HG02588 (cell line): ENCODE measurements around the gene CASKIN1.

Experiments
- ATAC-seq: cut with Tn5 transposase; IDR thresholded peaks from one replicate; pipeline ENCODE4 v1.9.1; 2021; ENCODE audit warnings: mild to moderate bottlenecking, moderate library complexity; ENCODE audit not compliant: unreplicated experiment

The CASKIN1 gene

DNA sequence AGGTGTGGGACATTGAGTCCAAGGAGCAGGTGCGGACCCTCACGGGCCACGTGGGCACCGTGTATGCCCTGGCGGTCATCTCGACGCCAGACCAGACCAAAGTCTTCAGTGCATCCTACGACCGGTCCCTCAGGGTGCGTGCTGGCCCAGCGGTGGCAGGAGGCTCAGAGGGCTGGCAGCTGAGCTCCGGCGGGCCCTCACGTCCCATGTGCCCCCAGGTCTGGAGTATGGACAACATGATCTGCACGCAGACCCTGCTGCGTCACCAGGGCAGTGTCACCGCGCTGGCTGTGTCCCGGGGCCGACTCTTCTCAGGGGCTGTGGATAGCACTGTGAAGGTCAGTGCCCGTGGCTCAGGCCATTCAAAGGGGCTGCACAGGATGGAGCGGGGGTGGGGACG is 20.4 kb downstream of the CASKIN1 start:
- ATAC-seq = no peak

DNA sequence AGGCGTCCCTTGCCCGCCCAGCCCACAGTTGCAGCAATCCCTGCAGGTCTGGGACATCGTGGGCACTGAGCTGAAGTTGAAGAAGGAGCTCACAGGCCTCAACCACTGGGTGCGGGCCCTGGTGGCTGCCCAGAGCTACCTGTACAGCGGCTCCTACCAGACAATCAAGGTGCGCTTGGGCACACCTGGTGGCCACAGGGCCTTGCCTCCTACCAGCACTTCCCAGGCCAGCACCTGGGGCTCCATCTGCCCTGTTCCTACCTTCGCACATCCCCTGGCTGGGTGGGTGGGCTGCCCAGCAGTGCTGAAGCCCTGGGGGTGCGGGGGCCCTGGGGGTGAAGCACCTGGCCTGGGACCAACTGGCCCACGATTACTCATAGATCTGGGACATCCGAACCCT is 21.0 kb downstream of the CASKIN1 start:
- no peak for ATAC-seq

DNA sequence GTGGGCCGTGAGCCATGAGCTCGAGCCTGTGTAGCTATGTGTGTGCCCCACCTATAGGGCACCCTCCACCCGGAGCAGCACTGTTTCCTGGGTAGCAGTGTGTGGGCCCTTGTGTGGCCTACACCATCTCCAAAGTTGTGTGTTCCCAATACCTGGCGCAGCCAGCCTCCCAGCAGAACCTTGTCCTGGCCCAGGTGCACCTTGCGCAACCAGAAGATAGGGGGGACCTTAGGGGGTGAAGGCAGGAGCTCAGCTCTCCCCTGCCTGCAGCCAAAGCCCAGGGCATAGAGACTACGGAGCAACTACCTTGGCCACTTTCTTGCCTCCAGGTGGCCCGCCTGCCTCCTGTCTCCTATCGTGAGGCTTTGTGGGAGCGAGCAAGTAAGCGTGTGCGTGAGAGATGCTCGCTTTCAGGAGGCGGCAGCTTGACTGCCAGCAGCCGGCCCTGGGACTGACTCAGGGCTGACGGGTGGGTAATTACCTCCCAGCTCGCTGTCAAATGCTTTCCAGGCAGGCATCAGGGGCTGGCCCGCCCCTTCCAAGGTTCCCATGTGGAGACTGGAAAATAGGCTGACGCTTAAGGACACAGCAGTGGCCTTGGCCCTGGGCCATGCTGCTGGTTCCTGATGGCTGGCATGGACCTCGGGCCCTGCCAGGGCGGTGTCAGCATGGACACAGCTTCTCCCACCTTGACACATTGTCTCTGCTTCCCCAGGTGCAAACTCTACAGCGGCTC is 21.8 kb downstream of the CASKIN1 start:
- ATAC-seq = no peak

DNA sequence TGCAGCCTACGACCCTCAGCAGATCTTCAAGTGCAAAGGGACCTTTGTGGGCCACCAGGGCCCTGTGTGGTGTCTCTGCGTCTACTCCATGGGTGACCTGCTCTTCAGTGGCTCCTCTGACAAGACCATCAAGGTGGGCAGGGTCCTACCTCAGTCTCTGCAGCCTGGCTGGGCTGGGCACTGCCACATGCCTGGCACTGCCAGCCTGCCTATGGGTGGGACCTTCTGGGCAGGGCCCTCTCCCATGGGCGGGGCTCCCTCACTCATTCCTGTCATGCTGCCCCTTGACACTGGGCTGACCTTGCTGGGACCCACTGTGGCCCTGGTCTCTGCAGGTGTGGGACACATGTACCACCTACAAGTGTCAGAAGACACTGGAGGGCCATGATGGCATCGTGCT is 22.5 kb downstream of the CASKIN1 start:
- ATAC-seq = no peak

DNA sequence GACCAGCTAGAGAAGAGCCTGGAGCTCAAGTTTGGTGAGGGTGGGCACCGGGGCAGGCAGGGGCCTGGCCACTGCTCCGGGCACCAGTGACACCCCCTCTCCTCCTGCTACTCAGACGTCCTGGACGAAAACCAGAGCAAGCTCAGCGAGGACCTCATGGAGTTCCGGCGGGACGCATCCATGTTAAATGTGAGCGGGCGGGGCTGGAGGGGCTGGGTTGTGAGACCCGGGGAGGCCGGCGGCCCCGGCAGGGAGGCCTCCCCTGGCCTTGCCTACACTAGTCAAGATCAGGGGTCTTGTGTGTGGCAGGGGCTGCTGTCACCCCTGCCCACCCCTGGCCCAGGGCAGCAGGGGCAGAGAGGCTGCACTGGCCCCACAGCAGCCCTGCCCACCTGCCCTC is 23.0 kb downstream of the CASKIN1 start:
- ATAC-seq = no peak

DNA sequence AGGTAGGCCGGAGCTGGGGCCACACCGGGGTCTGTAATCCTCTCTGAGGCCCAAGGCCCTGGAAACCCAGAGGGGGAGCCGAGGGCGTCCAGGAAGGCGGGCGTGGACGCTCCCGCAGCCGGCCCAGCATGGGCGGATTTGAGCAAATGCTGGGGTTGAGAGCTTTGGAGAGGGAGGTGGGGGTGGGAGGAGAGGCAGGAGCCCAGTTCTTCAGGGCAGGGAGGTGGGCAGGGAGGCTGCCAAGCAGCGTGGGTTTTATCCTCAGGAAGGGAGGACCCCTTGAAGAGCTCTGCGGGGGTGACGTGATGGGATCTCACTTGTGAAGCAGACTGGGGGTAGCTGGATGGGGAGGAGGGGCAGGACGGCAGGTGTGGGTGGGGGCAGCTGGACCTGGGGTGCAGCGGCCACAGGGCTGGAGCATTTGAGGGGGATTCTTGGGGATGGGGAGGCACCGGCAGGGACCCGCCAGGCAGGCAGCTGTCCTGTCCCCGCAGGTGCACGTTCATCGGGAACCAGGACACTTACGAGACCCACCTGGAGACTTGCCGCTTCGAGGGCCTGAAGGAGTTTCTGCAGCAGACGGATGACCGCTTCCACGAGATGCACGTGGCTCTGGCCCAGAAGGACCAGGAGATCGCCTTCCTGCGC is 23.6 kb downstream of the CASKIN1 start:
- no peak for ATAC-seq

DNA sequence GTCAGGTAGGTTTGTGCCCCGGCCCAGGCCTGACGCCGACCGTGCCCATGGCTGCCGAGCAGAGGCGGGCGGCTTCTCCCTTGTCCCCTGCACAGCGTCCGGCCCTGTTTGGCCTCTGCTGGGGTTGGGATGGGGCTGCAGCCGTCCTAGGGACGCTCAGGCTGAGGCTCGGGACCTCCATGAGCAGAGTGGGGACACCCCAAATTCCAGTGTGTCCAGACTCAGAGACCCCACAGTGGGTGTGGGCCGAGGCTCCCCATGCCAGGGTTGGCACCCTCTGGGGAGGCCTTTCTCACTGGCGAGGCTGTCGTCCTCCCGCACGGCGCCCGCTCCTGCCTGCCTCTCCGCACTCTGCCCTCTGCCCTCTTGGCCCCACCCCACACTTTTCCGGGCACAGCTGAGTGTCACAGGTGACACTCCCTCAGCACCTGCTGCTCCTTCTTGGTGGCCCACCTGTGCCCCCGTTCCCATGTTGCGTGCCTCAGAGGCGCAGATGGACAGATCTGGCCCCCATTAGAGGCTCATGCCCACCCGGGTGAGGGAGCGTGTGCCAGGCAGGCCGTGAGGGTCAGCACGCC is 24.7 kb downstream of the CASKIN1 start:
- ATAC-seq = no peak

DNA sequence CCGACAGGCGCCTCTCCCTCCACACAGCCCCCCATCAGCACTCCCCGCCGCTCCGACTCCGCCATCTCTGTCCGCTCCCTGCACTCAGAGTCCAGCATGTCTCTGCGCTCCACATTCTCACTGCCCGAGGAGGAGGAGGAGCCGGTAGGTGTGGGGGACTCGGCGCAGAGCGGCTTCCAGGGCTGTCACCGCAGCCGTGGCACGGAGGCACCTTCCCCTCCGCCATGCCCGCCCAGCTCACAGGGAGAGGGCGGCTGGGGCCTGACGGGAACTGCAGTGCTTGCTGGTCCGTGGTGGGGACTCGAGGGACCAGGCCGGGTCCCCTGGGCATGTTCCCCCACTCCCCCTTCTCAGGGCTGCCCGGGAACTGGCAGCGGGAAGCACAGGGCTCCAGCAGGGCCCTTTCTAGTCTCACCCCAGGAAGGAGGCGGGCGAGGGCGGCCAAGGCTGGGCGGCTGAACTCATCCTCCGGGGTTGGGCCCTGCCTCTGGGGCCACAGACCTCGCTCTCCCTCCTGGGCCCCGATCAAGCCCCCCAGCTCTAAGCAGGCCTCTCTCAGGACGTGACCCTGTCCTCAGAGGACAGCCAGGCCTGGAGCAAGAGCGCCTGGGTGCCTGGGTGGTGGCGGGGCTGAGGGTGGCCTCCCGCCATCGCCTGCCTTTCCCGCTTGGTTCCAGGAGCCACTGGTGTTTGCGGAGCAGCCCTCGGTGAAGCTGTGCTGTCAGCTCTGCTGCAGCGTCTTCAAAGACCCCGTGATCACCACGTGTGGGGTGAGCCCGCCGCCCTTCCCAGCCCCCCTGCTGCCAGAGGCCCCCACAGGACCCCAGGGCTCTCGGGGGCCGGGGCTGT is 25.6 kb downstream of the CASKIN1 start:
- no peak for ATAC-seq

DNA sequence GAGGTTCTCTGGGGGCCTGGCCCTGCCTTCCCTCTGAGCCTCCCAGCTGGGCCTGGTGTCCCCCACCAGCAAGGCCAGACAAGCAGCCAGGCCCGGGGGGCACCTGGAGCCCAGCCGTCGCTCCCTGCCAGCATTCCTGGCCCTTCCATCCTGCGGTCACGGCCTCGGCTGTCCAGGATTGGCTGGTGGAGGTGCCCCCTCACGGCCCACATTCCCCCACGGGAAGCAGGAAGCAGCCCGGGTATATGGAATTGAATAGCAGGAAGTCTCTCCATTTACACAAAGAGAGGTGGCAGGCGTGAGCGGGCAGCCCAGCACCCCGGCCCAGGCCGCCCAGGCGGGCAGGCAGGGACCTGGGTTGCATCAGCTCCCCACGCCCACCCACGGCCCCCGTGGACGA is 26.3 kb downstream of the CASKIN1 start:
- no peak for ATAC-seq

DNA sequence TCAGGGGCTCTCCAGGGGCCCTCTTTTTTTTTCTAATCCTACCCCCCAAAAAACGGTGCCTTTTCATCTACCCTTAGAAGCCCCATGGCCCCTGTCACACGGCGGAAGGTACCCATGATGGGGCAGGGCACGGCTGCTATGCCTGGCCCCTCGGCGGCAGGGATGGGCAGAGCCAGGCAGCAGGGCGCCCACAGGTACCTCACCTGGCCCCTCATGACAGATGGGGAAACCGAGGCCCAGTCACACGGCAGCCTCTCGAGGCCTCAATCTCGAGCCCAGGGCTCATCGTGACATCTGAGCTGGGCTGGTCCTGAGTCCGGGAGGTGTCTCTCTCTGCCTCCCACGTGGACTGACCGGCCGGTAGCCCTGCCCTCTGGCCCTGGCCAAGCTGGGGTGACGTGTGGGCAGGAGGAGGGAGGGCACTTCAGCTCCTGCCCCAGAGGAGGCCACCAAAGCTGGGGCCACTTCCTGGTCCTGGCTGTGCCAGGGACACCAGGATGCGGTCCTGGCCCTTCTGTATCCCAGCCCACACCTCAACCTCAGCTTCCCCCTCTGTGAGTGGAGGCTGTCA is 29.3 kb downstream of the CASKIN1 start:
- ATAC-seq = no peak

DNA sequence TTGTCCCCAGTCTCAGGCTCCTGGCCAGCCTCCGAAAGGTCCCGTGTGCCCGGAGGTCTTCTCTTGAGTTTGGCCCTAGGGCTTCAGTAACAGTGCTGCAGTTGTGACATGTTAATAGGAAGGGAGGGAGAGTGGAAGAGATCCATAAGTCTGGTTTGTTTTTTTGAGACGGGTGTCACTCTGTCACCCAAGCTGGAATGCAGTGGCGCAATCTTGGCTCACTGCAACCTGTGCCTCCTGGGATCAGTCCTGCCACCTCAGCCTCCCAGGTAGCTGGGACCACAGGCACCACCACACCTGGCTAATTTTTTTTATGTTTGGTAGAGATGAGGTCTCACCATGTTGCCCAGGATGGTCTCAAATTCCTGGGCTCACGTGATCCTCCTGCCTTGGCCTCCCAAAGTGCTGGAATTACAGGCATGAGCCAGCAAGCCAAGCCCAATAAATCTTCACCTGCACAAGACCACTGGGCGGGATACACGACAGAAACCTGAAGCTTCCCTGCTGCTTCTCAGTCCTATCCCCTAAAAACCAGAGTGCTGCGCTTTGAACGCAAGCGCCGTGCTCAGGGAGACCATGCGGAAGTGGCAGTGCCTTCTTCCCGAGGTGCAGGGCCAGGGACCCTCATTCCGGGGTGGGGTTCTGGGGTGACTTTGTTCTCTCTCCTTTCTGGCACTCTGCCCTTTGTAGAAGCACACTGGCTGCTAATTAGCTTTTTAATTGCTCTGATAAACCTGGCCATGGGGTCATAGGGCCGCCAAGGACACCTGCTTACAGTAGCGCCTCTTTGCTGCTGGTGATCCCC is 29.9 kb downstream of the CASKIN1 start:
- ATAC-seq = no peak

DNA sequence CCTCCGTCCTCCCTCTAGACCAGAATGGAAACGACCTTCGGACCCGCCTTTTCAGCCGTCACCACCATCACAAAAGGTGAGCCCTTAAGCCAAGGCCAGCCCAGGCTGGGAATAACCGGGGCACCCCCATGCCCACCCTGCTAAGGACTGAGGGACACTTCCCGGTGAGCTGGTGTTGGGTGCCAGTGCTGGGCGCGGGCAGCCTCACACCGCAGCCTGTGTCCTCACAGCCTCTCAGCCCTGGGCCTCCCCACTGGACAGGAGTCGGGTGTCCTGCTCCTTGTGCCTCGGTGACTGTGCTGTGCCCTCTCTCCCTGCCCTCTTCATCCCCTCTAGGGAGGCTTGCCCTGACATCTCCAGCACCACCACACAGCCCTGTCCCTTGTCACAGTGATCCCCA is 30.5 kb downstream of the CASKIN1 start:
- ATAC-seq = no peak

DNA sequence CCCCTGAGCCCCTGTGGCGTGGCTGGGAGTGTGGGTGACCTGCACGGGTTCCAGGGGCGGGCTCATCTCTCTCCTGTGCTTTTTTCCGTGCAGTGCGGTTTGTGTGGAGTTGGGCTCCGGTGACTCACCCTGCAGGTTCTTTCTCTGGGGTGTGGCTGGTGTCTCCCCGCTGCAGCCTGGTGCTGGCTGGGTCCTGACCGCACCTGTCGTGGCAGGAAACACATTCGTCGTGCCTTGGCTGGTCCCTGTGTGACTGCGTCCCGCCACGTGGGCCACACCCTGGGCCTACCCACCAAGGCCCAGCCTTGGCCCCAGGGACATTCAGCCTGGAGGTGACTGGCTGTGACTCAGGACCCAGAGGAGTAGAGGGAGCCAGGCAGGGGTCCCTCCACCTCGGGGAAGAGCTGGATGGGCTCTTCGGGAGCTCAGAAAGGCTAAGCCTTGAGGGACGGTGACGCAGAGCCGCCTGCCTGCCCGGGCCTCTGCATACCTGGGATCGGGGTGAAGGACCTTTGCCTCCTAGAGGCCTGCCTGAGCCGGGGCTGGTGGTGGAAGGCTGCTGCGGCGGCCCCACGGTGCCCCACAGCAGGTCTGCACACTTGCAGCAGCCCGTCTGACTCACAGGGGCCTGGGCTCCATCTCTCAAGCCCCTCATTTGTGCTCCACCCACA is 33.1 kb downstream of the CASKIN1 start:
- no peak for ATAC-seq

DNA sequence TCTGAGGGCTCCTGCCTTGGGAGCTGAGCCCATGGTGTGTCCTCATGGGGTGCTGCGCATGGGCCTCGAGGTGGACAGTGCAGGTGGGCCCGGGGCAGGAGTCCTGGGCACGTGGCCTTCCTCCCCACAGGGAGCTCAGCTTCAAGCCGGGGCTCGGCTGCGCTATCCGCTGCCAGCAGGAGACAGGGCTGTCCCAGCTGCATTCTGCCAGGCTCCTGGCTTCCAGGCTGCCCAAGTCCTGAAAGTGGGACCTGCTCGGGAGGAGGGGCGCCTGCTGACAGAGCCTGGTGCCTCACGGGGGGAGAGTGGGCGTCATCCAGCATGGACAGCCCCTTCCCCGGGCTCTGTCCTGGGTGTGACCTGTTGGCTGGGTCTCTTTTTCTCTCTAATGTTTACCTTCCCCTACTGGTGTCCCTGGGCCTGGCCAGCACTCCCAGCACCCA is 33.7 kb downstream of the CASKIN1 start:
- no peak for ATAC-seq

DNA sequence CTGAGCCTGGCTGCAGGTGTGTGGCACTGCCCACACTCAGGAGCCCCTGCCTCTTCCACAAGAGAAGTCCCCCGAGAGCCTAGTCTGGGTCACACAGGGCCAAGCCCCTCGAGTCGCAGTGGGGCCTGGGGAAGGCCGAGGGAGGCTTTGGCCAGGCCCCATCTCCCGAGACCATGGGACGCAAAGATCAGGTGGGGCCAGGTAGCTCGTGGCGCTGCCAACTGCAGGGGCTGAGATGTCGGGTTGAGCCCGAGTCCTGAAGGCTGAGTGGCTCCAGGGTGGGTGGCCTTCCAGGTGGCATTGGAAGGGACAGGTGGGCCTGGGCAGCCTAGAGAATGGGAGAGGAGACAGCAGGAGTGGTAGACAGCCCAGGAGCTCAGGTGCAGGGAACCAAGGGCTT is 34.5 kb downstream of the CASKIN1 start:
- no peak for ATAC-seq

DNA sequence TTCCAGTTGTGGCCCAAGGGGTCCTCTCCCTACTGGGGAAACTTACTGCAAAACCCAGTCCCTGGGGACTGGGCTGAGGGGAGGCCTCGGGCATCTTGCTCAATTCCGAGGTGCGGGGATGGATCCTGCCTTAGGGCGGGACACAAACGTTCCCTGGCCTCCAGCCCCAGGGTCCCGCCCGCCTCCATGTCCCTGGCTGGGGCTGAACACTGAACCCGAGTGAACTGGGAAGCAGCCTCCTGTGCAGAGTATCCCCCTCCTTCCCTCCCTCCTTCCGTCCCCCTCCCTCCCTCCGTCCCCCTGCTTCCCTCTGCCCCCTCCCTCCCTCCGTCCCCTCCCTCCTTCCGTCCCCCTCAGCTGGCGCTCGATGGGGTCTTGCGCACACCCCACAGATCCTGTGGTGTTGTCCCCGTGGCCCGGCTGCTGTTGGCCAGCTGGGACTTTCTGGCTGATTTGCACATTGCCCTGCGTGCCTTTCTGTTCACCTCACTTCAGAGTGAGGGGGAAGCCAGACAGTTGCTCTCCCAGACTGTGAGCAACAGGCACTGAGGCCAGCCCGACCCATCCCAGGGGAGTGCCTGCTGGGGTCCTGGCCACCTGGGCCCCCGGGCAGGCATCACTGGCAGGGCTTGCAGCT is 35.4 kb downstream of the CASKIN1 start:
- no peak for ATAC-seq

DNA sequence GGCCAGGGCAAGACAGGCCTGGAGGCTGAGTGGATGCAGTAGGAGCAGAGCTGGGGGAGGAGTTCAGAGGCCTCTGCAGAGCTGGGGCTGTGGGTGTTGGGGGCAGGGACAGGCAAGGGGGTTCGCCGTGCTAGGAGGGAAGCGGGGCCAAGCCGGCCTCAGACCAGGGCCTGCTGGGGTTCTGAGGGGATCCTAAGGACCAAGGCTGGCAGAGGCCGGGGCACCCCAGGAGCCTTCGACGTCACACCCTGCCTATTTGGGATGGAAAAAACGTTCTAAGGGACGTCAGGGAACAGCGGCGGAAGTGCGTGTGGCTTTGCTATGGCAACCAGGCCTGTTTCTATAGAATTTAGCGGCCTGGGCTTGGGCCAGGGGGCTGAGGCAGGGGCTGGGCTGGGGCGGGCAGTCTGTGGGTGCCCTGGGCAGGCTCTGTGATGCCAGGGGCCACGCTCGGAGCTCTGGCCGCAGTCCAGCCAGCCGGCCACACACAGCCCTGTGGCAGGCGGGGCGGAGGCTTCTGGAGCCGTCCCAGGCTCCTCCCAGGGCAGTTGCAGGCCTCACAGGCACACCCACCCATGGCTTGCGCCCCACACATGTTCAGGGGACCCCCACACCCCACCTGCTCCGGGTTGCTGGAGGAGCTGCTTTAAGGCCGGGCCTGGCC is 37.1 kb downstream of the CASKIN1 start:
- ATAC-seq = no peak

DNA sequence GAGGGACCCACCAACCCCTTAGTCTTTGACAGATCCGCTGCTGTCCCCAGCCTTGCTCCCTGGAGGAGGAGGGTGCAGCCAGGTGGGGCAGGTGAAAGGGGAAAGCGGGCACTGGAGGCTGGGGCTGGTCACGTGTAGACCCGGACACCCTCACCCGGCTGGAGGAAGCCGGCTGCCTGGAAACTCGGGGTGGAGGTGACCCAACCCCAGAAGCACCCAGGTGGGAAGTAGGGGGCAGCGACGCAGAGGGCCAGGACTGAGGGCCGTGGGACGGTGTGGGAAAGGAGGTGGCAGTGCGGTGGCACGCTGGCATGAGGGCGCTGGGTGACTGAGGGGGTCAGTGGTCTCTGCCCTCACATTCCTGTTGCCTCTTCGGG is 38.2 kb downstream of the CASKIN1 start:
- no peak for ATAC-seq
